Activated CD4-positive, alpha-beta T cell treated with anti-CD3 and anti-CD28 coated beads, Interleukin-2, amount 10 ng/mL, durations not matched to agents 7 days and 5 days (primary cell): ENCODE measurements around the gene FSTL4. TPM values are rescaled to one million over a fixed set of nuclear protein-coding genes. Genes with fewer than 3 reads are reported as not detected.

ENCODE experiments used
- CTCF ChIA-PET: fragments of 350-600 bp; sonication (Branson Sonifier 250); formaldehyde crosslinking; loops from one replicate; lab custom pipeline; 2021; ENCODE audit warnings: antibody characterized with exemption; lab: Charles Lee
- POLR2A ChIA-PET: fragments of 350-600 bp; sonication (Branson Sonifier 250); formaldehyde crosslinking; loops from one replicate; lab custom pipeline; 2021; ENCODE audit warnings: antibody characterized with exemption; lab: Charles Lee
- DNase-seq: peaks from one replicate; pipeline ENCODE4 v3.0.0-alpha.2; 2020
- H3K27ac Mint-ChIP-seq: one replicate; pipeline ENCODE4 v1.8.0; 2021; ENCODE audit warnings: mild to moderate bottlenecking, moderate library complexity, mixed read lengths
- H3K27me3 Mint-ChIP-seq: one replicate; pipeline ENCODE4 v1.8.0; 2021; ENCODE audit warnings: mixed read lengths
- H3K36me3 Mint-ChIP-seq: one replicate; pipeline ENCODE4 v1.8.0; 2021; ENCODE audit warnings: low read depth, mixed read lengths
- H3K4me1 Mint-ChIP-seq: one replicate; pipeline ENCODE4 v1.8.0; 2021; ENCODE audit warnings: mixed read lengths
- H3K4me3 Mint-ChIP-seq: one replicate; pipeline ENCODE4 v1.8.0; 2021; ENCODE audit warnings: mild to moderate bottlenecking, moderate library complexity, mixed read lengths
- H3K9me3 Mint-ChIP-seq: one replicate; pipeline ENCODE4 v1.8.0; 2021; ENCODE audit warnings: mixed read lengths
- total RNA-seq, 2 experiments: library from RNA; stranded (reverse); gene quantifications; one replicate each; pipeline ENCODE4 v1.2.3, GENCODE V29; 2021

FSTL4 gene
- total RNA-seq, 2 experiments from 2014 or later: not detected

- H3K27ac Mint-ChIP-seq: no peak overlapping the region
- CTCF ChIA-PET: no interaction called here
Observed at GRCh38 chr5:133461796-133462516, 150.4 kb downstream of the FSTL4 start.

GRCh38 chr5:133460172-133460758 is 152.1 kb downstream of the FSTL4 start:
- Mint-ChIP-seq H3K27ac (no peak overlapping the region), H3K9me3 (no peaks in the 10 kb centered on the region), H3K27me3 (no peaks in the 10 kb centered on the region), H3K36me3 (no peaks in the 10 kb centered on the region), H3K4me1 (no peaks in the 10 kb centered on the region), H3K4me3 (no peak overlapping the region)
- DNase-seq: peak; percentile 18
- POLR2A ChIA-PET: no interaction called here
- CTCF ChIA-PET: interaction anchor here (0.8 to 1.5 kb wide), 2 partner anchors 23 to 1389 kb away, joined by 3 read pairs; no protein-coding TSS in a partner anchor

More at GRCh38 chr5:133461796-133462516, 150.4 kb downstream of the FSTL4 start:
- H3K4me1 Mint-ChIP-seq: peaks cover 5% of the 10 kb centered on the region
- no peak for DNase-seq
- no peaks in the 10 kb centered on the region for H3K36me3 Mint-ChIP-seq
- H3K27me3 Mint-ChIP-seq: no peaks in the 10 kb centered on the region
- H3K9me3 Mint-ChIP-seq: no peaks in the 10 kb centered on the region
- H3K4me3 Mint-ChIP-seq: no peak overlapping the region
- POLR2A ChIA-PET: no interaction called here

GRCh38 chr5:133459474-133460160 is 152.7 kb downstream of the FSTL4 start:
- Mint-ChIP-seq H3K4me1 (no peaks in the 10 kb centered on the region), H3K9me3 (no peaks in the 10 kb centered on the region), H3K4me3 (no peak overlapping the region), H3K27ac (no peak overlapping the region), H3K36me3 (no peaks in the 10 kb centered on the region), H3K27me3 (no peaks in the 10 kb centered on the region)
- no peak for DNase-seq
- ChIA-PET POLR2A (no interaction called here), CTCF (interaction anchor here (0.8 to 1.5 kb wide), 2 partner anchors 22 to 1388 kb away, joined by 3 read pairs; no protein-coding TSS in a partner anchor)

GRCh38 chr5:133458435-133458834 is 153.9 kb downstream of the FSTL4 start:
- DNase-seq: no peak
- no peaks in the 10 kb centered on the region for H3K9me3 Mint-ChIP-seq
- POLR2A ChIA-PET: no interaction called here
- CTCF ChIA-PET: no interaction called here
- no peaks in the 10 kb centered on the region for H3K27me3 Mint-ChIP-seq
- H3K27ac Mint-ChIP-seq: no peak overlapping the region
- H3K36me3 Mint-ChIP-seq: no peaks in the 10 kb centered on the region
- no peak overlapping the region for H3K4me3 Mint-ChIP-seq
- H3K4me1 Mint-ChIP-seq: no peaks in the 10 kb centered on the region

GRCh38 chr5:133457439-133458355 is 154.6 kb downstream of the FSTL4 start:
- H3K36me3 Mint-ChIP-seq: no peaks in the 10 kb centered on the region
- no peaks in the 10 kb centered on the region for H3K4me1 Mint-ChIP-seq
- H3K9me3 Mint-ChIP-seq: no peaks in the 10 kb centered on the region
- POLR2A ChIA-PET: no interaction called here
- CTCF ChIA-PET: interaction anchor here (1.1 kb wide), 2 partner anchors 10 to 409 kb away, joined by 3 read pairs; no protein-coding TSS in a partner anchor
- no peak overlapping the region for H3K27ac Mint-ChIP-seq
- no peaks in the 10 kb centered on the region for H3K27me3 Mint-ChIP-seq
- H3K4me3 Mint-ChIP-seq: no peak overlapping the region
- no peak for DNase-seq

GRCh38 chr5:133456933-133457402 is 155.4 kb downstream of the FSTL4 start:
- Mint-ChIP-seq H3K4me1 (no peaks in the 10 kb centered on the region), H3K4me3 (no peak overlapping the region), H3K9me3 (no peaks in the 10 kb centered on the region), H3K27me3 (no peaks in the 10 kb centered on the region), H3K27ac (no peak overlapping the region), H3K36me3 (no peaks in the 10 kb centered on the region)
- POLR2A ChIA-PET: no interaction called here
- no peak for DNase-seq
- CTCF ChIA-PET: interaction anchor here (1.1 kb wide), 2 partner anchors 11 to 410 kb away, joined by 3 read pairs; no protein-coding TSS in a partner anchor

GRCh38 chr5:133455676-133456075 is 156.7 kb downstream of the FSTL4 start:
- Mint-ChIP-seq H3K4me3 (no peak overlapping the region), H3K27ac (no peak overlapping the region), H3K4me1 (no peaks in the 10 kb centered on the region), H3K36me3 (no peaks in the 10 kb centered on the region), H3K9me3 (no peaks in the 10 kb centered on the region), H3K27me3 (peaks cover 3% of the 10 kb centered on the region)
- POLR2A ChIA-PET: no interaction called here
- CTCF ChIA-PET: no interaction called here
- no peak for DNase-seq

GRCh38 chr5:133454442-133454841 is 157.9 kb downstream of the FSTL4 start:
- no peaks in the 10 kb centered on the region for H3K36me3 Mint-ChIP-seq

GRCh38 chr5:133453831-133454230 is 158.5 kb downstream of the FSTL4 start:
- no peak overlapping the region for H3K4me3 Mint-ChIP-seq
- no peaks in the 10 kb centered on the region for H3K4me1 Mint-ChIP-seq
- H3K36me3 Mint-ChIP-seq: no peaks in the 10 kb centered on the region
- peaks cover 3% of the 10 kb centered on the region for H3K27me3 Mint-ChIP-seq
- no peak overlapping the region for H3K27ac Mint-ChIP-seq
- H3K9me3 Mint-ChIP-seq: no peaks in the 10 kb centered on the region
- ChIA-PET CTCF (no interaction called here), POLR2A (no interaction called here)
- DNase-seq: no peak

More at GRCh38 chr5:133454442-133454841, 157.9 kb downstream of the FSTL4 start:
- H3K27ac Mint-ChIP-seq: no peak overlapping the region
- ChIA-PET POLR2A (no interaction called here), CTCF (no interaction called here)
- no peaks in the 10 kb centered on the region for H3K9me3 Mint-ChIP-seq
- peaks cover 3% of the 10 kb centered on the region for H3K27me3 Mint-ChIP-seq
- DNase-seq: no peak
- H3K4me1 Mint-ChIP-seq: no peaks in the 10 kb centered on the region
- H3K4me3 Mint-ChIP-seq: no peak overlapping the region

GRCh38 chr5:133453084-133453780 is 159.1 kb downstream of the FSTL4 start:
- H3K9me3 Mint-ChIP-seq: no peaks in the 10 kb centered on the region
- no peak overlapping the region for H3K4me3 Mint-ChIP-seq
- ChIA-PET POLR2A (no interaction called here), CTCF (no interaction called here)
- no peak overlapping the region for H3K27ac Mint-ChIP-seq
- H3K27me3 Mint-ChIP-seq: peaks cover 3% of the 10 kb centered on the region
- no peaks in the 10 kb centered on the region for H3K4me1 Mint-ChIP-seq
- no peak for DNase-seq
- no peaks in the 10 kb centered on the region for H3K36me3 Mint-ChIP-seq

GRCh38 chr5:133451926-133452325 is 160.4 kb downstream of the FSTL4 start:
- CTCF ChIA-PET: interaction anchor here (0.7 kb wide), 1 partner anchor 10 kb away, joined by 3 read pairs; no protein-coding TSS in a partner anchor
- no peaks in the 10 kb centered on the region for H3K36me3 Mint-ChIP-seq
- H3K27me3 Mint-ChIP-seq: peaks cover 3% of the 10 kb centered on the region
- DNase-seq: no peak
- H3K4me3 Mint-ChIP-seq: no peak overlapping the region
- POLR2A ChIA-PET: no interaction called here
- H3K4me1 Mint-ChIP-seq: no peaks in the 10 kb centered on the region
- H3K9me3 Mint-ChIP-seq: no peaks in the 10 kb centered on the region
- no peak overlapping the region for H3K27ac Mint-ChIP-seq

GRCh38 chr5:133450286-133450685 is 162.1 kb downstream of the FSTL4 start:
- no peaks in the 10 kb centered on the region for H3K4me1 Mint-ChIP-seq
- H3K4me3 Mint-ChIP-seq: no peak overlapping the region
- CTCF ChIA-PET: no interaction called here

More at GRCh38 chr5:133450286-133450685, 162.1 kb downstream of the FSTL4 start:
- POLR2A ChIA-PET: no interaction called here
- H3K36me3 Mint-ChIP-seq: no peaks in the 10 kb centered on the region
- H3K27me3 Mint-ChIP-seq: peaks cover 3% of the 10 kb centered on the region
- H3K27ac Mint-ChIP-seq: no peak overlapping the region
- no peak for DNase-seq
- H3K9me3 Mint-ChIP-seq: no peaks in the 10 kb centered on the region
